ENCODE measurements around the gene THAP7. TPM values are rescaled to one million over a fixed set of nuclear protein-coding genes. Genes with fewer than 3 reads are reported as not detected.
A peak's percentile ranks its signal among the peaks of the same experiment; 100 is the strongest.

THAP7 gene
- total RNA-seq, 1 donor from 2014 or later: 37.0 TPM

GRCh38 chr22:20970939-20971657 is 30.8 kb downstream of the THAP7 start:
- peaks cover 19% of the 10 kb centered on the region for H3K4me1 Mint-ChIP-seq
- no peak overlapping the region for H3K27ac Mint-ChIP-seq (ENCODE audit: unreplicated experiment)
- no peak for DNase-seq (ENCODE audit: low read depth, low spot score)
- TF ChIP-seq CTCF (conservative IDR thresholded peaks at IDR 0.05): no peak
- no peaks in the 10 kb centered on the region for H3K36me3 Mint-ChIP-seq (ENCODE audit: low read depth)
- H3K9me3 Mint-ChIP-seq: no peaks in the 10 kb centered on the region
- H3K4me3 Mint-ChIP-seq: no peak overlapping the region
- H3K27me3 Mint-ChIP-seq (ENCODE audit: low read depth): peaks cover 5% of the 10 kb centered on the region

- Mint-ChIP-seq H3K4me3 (no peak overlapping the region), H3K36me3 (ENCODE audit: low read depth) (no peaks in the 10 kb centered on the region), H3K4me1 (peaks cover 30% of the 10 kb centered on the region), H3K27ac (ENCODE audit: unreplicated experiment) (no peak overlapping the region), H3K9me3 (no peaks in the 10 kb centered on the region), H3K27me3 (ENCODE audit: low read depth) (peaks cover 27% of the 10 kb centered on the region)
- no peak for TF ChIP-seq CTCF (conservative IDR thresholded peaks at IDR 0.05)
- DNase-seq (ENCODE audit: low read depth, low spot score): no peak
These were observed 33.5 kb downstream of the THAP7 start for GRCh38 chr22:20968281-20968977.

- Mint-ChIP-seq H3K27me3 (ENCODE audit: low read depth) (peaks cover 34% of the 10 kb centered on the region), H3K9me3 (no peaks in the 10 kb centered on the region), H3K27ac (ENCODE audit: unreplicated experiment) (no peak overlapping the region), H3K4me1 (peaks cover 36% of the 10 kb centered on the region), H3K36me3 (ENCODE audit: low read depth) (no peaks in the 10 kb centered on the region), H3K4me3 (peak overlapping the region; percentile 51)
- DNase-seq (ENCODE audit: low read depth, low spot score): no peak
- TF ChIP-seq CTCF (conservative IDR thresholded peaks at IDR 0.05): no peak
These were observed 34.2 kb downstream of the THAP7 start for GRCh38 chr22:20967697-20968211.

GRCh38 chr22:20966883-20967696 is 34.8 kb downstream of the THAP7 start, which contains the start of gene AIFM3:
TSS of gene AIFM3 (plus strand) at chr22:20967255. CDS start at chr22:20967945, 690 bp downstream.
- Mint-ChIP-seq H3K4me1 (peaks cover 32% of the 10 kb centered on the region), H3K9me3 (no peaks in the 10 kb centered on the region), H3K36me3 (ENCODE audit: low read depth) (no peaks in the 10 kb centered on the region), H3K27me3 (ENCODE audit: low read depth) (peaks cover 34% of the 10 kb centered on the region), H3K27ac (ENCODE audit: unreplicated experiment) (no peak within 1 kb of the TSS), H3K4me3 (peak within 1 kb of the TSS; percentile 51)
- DNase-seq (ENCODE audit: low read depth, low spot score): no peak
- no peak for TF ChIP-seq CTCF (conservative IDR thresholded peaks at IDR 0.05)

Data from neural crest cell (in vitro differentiated cells).